Nephron progenitor cell (in vitro differentiated cells): Measurements from ENCODE around the gene KCNC1.

Experiments
- DNase-seq: peaks from one replicate; pipeline ENCODE4 v3.0.0; 2021
- H3K27ac Mint-ChIP-seq: 2 replicates; pipeline ENCODE4 v1.8.0; 2021; ENCODE audit warnings: mild to moderate bottlenecking, moderate library complexity, mixed read lengths
- H3K27me3 Mint-ChIP-seq: 2 replicates; pipeline ENCODE4 v1.8.0; 2021; ENCODE audit warnings: mild to moderate bottlenecking, low read depth, mixed read lengths; ENCODE audit not compliant: poor library complexity
- H3K36me3 Mint-ChIP-seq: 2 replicates; pipeline ENCODE4 v1.8.0; 2021; ENCODE audit warnings: low read depth, mixed read lengths
- H3K4me1 Mint-ChIP-seq: 2 replicates; pipeline ENCODE4 v1.8.0; 2021; ENCODE audit warnings: mixed read lengths
- H3K4me3 Mint-ChIP-seq: 2 replicates; pipeline ENCODE4 v1.8.0; 2021; ENCODE audit warnings: mild to moderate bottlenecking, moderate library complexity, mixed read lengths
- H3K9me3 Mint-ChIP-seq: 2 replicates; pipeline ENCODE4 v1.8.0; 2021; ENCODE audit warnings: mild to moderate bottlenecking, moderate library complexity, mixed read lengths
- CTCF ChIP-seq: fragments of 200-600 bp; sonication (generic); IDR thresholded peaks from 2 replicates; pipeline ENCODE4 v1.5.0; 2021; ENCODE audit warnings: antibody characterized with exemption

KCNC1 gene

GRCh38 chr11:17718015-17718414 is 16.6 kb upstream of the KCNC1 start:
- peaks cover 5% of the 10 kb centered on the region for H3K4me1 Mint-ChIP-seq
- no peak overlapping the region for H3K27ac Mint-ChIP-seq
- no peak for DNase-seq
- no peak for TF ChIP-seq CTCF
- H3K4me3 Mint-ChIP-seq: no peak overlapping the region
- H3K36me3 Mint-ChIP-seq: no peaks in the 10 kb centered on the region
- no peaks in the 10 kb centered on the region for H3K9me3 Mint-ChIP-seq
- no peaks in the 10 kb centered on the region for H3K27me3 Mint-ChIP-seq

GRCh38 chr11:17718510-17718962 is 16.0 kb upstream of the KCNC1 start:
- Mint-ChIP-seq H3K4me1 (peaks cover 5% of the 10 kb centered on the region), H3K9me3 (no peaks in the 10 kb centered on the region), H3K36me3 (no peaks in the 10 kb centered on the region), H3K27ac (no peak overlapping the region), H3K27me3 (no peaks in the 10 kb centered on the region), H3K4me3 (peak overlapping the region; percentile 47)
- TF ChIP-seq CTCF: no peak
- DNase-seq: no peak

- Mint-ChIP-seq H3K27ac (no peak within 1 kb of the TSS), H3K4me1 (peaks cover 5% of the 10 kb centered on the region), H3K36me3 (no peaks in the 10 kb centered on the region), H3K9me3 (no peaks in the 10 kb centered on the region), H3K27me3 (no peaks in the 10 kb centered on the region), H3K4me3 (peak within 1 kb of the TSS; percentile 70)
- no peak for TF ChIP-seq CTCF
- DNase-seq: peak; percentile 65
Observed at GRCh38 chr11:17719028-17719937, 15.3 kb upstream of the KCNC1 start, which contains the start of gene MYOD1. MYOD1 (plus strand) TSS chr11:17719571; CDS start chr11:17719783, 212 bp downstream.

- Mint-ChIP-seq H3K4me3 (peak overlapping the region; percentile 59), H3K4me1 (peaks cover 5% of the 10 kb centered on the region), H3K36me3 (no peaks in the 10 kb centered on the region), H3K9me3 (no peaks in the 10 kb centered on the region), H3K27me3 (no peaks in the 10 kb centered on the region), H3K27ac (no peak overlapping the region)
- peak; percentile 68 for DNase-seq
- peak; percentile 18 for TF ChIP-seq CTCF
Observed at GRCh38 chr11:17719938-17720795, 14.4 kb upstream of the KCNC1 start.

- no peak for TF ChIP-seq CTCF
- peaks cover 5% of the 10 kb centered on the region for H3K4me1 Mint-ChIP-seq
- no peaks in the 10 kb centered on the region for H3K36me3 Mint-ChIP-seq
- no peaks in the 10 kb centered on the region for H3K9me3 Mint-ChIP-seq
- no peak overlapping the region for H3K27ac Mint-ChIP-seq
- H3K27me3 Mint-ChIP-seq: no peaks in the 10 kb centered on the region
- no peak for DNase-seq
- H3K4me3 Mint-ChIP-seq: peak overlapping the region; percentile 14
Observed at GRCh38 chr11:17720796-17721171, 13.8 kb upstream of the KCNC1 start.
